ENCODE data around the gene ANO8.

DNA sequence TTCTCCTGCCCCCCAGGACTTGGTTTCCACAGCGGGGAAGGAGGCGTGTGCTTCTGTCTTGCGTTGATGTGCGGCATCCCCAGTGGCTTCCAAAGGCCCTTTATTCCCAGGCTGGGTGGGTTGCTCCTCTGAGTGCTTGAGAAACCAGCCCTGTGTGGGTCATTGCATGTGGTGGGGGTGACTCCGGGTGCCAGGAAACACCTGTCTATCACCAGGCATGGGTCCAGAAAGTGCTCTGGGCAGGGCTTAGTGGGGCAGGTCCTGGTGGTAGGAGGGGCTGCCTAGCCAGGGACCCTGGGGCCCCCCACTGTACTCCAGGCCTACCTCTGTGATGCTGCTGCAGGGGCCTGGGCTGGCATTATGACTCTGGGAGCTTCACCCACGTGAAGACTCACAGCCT lies 15.7 kb downstream of the ANO8 start:
- TF ChIP-seq, protein P1, sequence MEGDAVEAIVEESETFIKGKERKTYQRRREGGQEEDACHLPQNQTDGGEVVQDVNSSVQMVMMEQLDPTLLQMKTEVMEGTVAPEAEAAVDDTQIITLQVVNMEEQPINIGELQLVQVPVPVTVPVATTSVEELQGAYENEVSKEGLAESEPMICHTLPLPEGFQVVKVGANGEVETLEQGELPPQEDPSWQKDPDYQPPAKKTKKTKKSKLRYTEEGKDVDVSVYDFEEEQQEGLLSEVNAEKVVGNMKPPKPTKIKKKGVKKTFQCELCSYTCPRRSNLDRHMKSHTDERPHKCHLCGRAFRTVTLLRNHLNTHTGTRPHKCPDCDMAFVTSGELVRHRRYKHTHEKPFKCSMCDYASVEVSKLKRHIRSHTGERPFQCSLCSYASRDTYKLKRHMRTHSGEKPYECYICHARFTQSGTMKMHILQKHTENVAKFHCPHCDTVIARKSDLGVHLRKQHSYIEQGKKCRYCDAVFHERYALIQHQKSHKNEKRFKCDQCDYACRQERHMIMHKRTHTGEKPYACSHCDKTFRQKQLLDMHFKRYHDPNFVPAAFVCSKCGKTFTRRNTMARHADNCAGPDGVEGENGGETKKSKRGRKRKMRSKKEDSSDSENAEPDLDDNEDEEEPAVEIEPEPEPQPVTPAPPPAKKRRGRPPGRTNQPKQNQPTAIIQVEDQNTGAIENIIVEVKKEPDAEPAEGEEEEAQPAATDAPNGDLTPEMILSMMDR (IDR thresholded peaks at IDR 0.05) = no peak
- no peak for TF ChIP-seq POLR2AphosphoS5 (IDR thresholded peaks at IDR 0.05)
- TF ChIP-seq EP300 (IDR thresholded peaks at IDR 0.05) = no peak
